ENCODE results near the gene PTER. TPM values are rescaled to one million over a fixed set of nuclear protein-coding genes. Genes with fewer than 3 reads are reported as not detected.

Gene PTER
- total RNA-seq, 1 experiment from 2014 or later, result 0.03 TPM

GRCh38 chr10:16521311-16522016 is 84.7 kb downstream of the PTER start, which contains the start of gene C1QL3:
TSS of gene C1QL3 (minus strand) at chr10:16521879. CDS start at chr10:16521065, 814 bp downstream.
- peak; percentile 73 for DNase-seq (ENCODE audit: low spot score)
- in situ Hi-C loops (cut with HindIII; ENCODE audit: low sequenced_read_pairs), result no loop called here

GRCh38 chr10:16527452-16527851 is 90.6 kb downstream of the PTER start:
- in situ Hi-C loops (cut with HindIII; ENCODE audit: low sequenced_read_pairs), result no loop called here
- no peak for DNase-seq (ENCODE audit: low spot score)

GRCh38 chr10:16529853-16530252 is 93.0 kb downstream of the PTER start:
- no peak for DNase-seq (ENCODE audit: low spot score)
- in situ Hi-C loops (cut with HindIII; ENCODE audit: low sequenced_read_pairs), result no loop called here

- in situ Hi-C loops (cut with HindIII; ENCODE audit: low sequenced_read_pairs), result no loop called here
- DNase-seq (ENCODE audit: low spot score), result no peak
Observed at GRCh38 chr10:16536155-16536554, 99.3 kb downstream of the PTER start.

GRCh38 chr10:16544099-16544498 is 107.3 kb downstream of the PTER start:
- no peak for DNase-seq (ENCODE audit: low spot score)
- in situ Hi-C loops (cut with HindIII; ENCODE audit: low sequenced_read_pairs), result no loop called here

- in situ Hi-C loops (cut with HindIII; ENCODE audit: low sequenced_read_pairs), result no loop called here
- no peak for DNase-seq (ENCODE audit: low spot score)
Observed at GRCh38 chr10:16544591-16544990, 107.8 kb downstream of the PTER start.

- DNase-seq (ENCODE audit: low spot score), result peak; percentile 79
- in situ Hi-C loops (cut with HindIII; ENCODE audit: low sequenced_read_pairs), result no loop called here
Observed at GRCh38 chr10:16545116-16545736, 108.4 kb downstream of the PTER start.

- in situ Hi-C loops (cut with HindIII; ENCODE audit: low sequenced_read_pairs), result no loop called here
Observed at GRCh38 chr10:16547973-16548372, 111.2 kb downstream of the PTER start.

GRCh38 chr10:16559236-16559773 is 122.5 kb downstream of the PTER start:
- no peak for DNase-seq (ENCODE audit: low spot score)
- in situ Hi-C loops (cut with HindIII; ENCODE audit: low sequenced_read_pairs), result no loop called here

More at GRCh38 chr10:16547973-16548372, 111.2 kb downstream of the PTER start:
- DNase-seq (ENCODE audit: low spot score), result no peak

- in situ Hi-C loops (cut with HindIII; ENCODE audit: low sequenced_read_pairs), result no loop called here
Observed at GRCh38 chr10:16562891-16563290, 126.1 kb downstream of the PTER start.

More at GRCh38 chr10:16562891-16563290, 126.1 kb downstream of the PTER start:
- DNase-seq (ENCODE audit: low spot score), result no peak

Other genes with a start within 250 kb of the PTER start
- gene C1QL3, start 84.9 kb downstream of the PTER start, total RNA-seq (2014; rRNA removed; shearing (Covaris generic)), result not detected in 2 replicates

All from G401 (cell line).